Kidney (tissue), 14 donors: ENCODE data around the gene AK5. TPM values are rescaled to one million over a fixed set of nuclear protein-coding genes. Genes with fewer than 3 reads are reported as not detected.

Source experiments
- DNase-seq, 5 donors: peaks; one replicate each; pipeline ENCODE4 v3.0.0-alpha.2; 2013 to 2020
- FAIRE-seq: peaks from 2 replicates; lab custom pipeline; 2012; peaks lifted over from hg19 to GRCh38; lab: Jason Lieb, UNC
- H3K27ac ChIP-seq, 2 donors: one replicate each; pipeline ENCODE4 v1.7.0; 2013; ENCODE audit warnings: low read depth in 2 of 2, low read length in 2 of 2, inconsistent platforms in 1 of 2
- H3K27me3 ChIP-seq: one replicate; pipeline ENCODE4 v1.7.1; 2013; ENCODE audit warnings: low read length, inconsistent platforms; ENCODE audit not compliant: control insufficient read depth, insufficient read depth
- H3K36me3 ChIP-seq, 3 donors: one replicate each; pipeline versions ENCODE4 v1.7.0 to v1.7.1; 2013; ENCODE audit warnings: low read length in 3 of 3, control low read depth in 1 of 3, inconsistent platforms in 1 of 3; ENCODE audit not compliant: insufficient read depth in 3 of 3, control insufficient read depth in 2 of 3
- H3K4me1 ChIP-seq, 3 donors: one replicate each; pipeline versions ENCODE4 v1.7.0 to v1.7.1; 2013; ENCODE audit warnings: low read length in 3 of 3, inconsistent platforms in 1 of 3, low read depth in 1 of 3; ENCODE audit not compliant: control insufficient read depth in 2 of 3, insufficient read depth in 2 of 3
- H3K4me3 ChIP-seq, 3 donors: one replicate each; pipeline versions ENCODE4 v1.7.0 to v1.8.1; 2013; ENCODE audit warnings: low read length in 3 of 3, control low read depth in 1 of 3, inconsistent platforms in 1 of 3
- H3K9ac ChIP-seq, 3 donors: one replicate each; pipeline versions ENCODE4 v1.7.0 to v1.7.1; 2013; ENCODE audit warnings: low read length in 3 of 3, control low read depth in 1 of 3, inconsistent platforms in 1 of 3
- H3K9me3 ChIP-seq, 3 donors: one replicate each; pipeline versions ENCODE4 v1.7.0 to v1.7.1; 2013; ENCODE audit warnings: low read length in 3 of 3, control low read depth in 1 of 3, inconsistent platforms in 1 of 3; ENCODE audit not compliant: control insufficient read depth in 2 of 3, insufficient read depth in 1 of 3
- CTCF ChIP-seq: IDR thresholded peaks from 3 replicates; pipeline ENCODE4 v1.5.1; 2012; ENCODE audit warnings: mild to moderate bottlenecking, moderate library complexity, borderline replicate concordance; ENCODE audit not compliant: insufficient read depth; ENCODE audit errors: extremely low read depth
- intact Hi-C: fragments of 100-400 bp; cut with DNase I; formaldehyde crosslinking; loops from one replicate; pipeline ENCODE4 v1.11.1; 2022
- polyA plus RNA-seq: library from polyadenylated mRNA; stranded (reverse); fragments of 350-450 nt; fragmentation: Illumina TruSeq; extraction: RNeasy Lipid Tissue Mini Kit (QIAGEN cat#74804); gene quantifications from one replicate; pipeline ENCODE4 v1.2.3, GENCODE V29; 2014; ENCODE audit warnings: low read depth, low replicate concordance; ENCODE audit not compliant: insufficient read depth
- total RNA-seq: library from RNA; stranded (reverse); fragmentation: NEBNext Ultra II Directional; extraction: Animal tissue kit (Norgen Biotek cat#: 25700); gene quantifications from one replicate; pipeline ENCODE4 v1.2.1, GENCODE V29; 2021
- donor health status: control.
- donor health status: control.
- donor health status: control.
- donor health status: control.
- donor health status: control.
- donor health status: DM: yes; HTN: yes; CAD: no.
- donor health status: Normal renal cell carcinoma (clear cell type).

The AK5 gene
- total and polyA plus RNA-seq, 2 donors from 2014 or later, result 1.7 to 2.5 TPM

- Histone ChIP-seq H3K36me3 (no peaks in the 10 kb centered on the region), H3K9ac (no peak overlapping the region), H3K4me3 (no peak overlapping the region), H3K4me1 (peaks cover 0 to 5% (median 0%) of the 10 kb centered on the region in 3 donors), H3K27me3 (no peaks in the 10 kb centered on the region), H3K9me3 (no peaks in the 10 kb centered on the region), H3K27ac (no peak overlapping the region)
- intact Hi-C loops, result no loop called here
- TF ChIP-seq CTCF, result no peak
- DNase-seq (peak in 2 of 5 donors; percentile 50 to 60), FAIRE-seq (no peak)
These were observed 257.2 kb downstream of the AK5 start for GRCh38 chr1:77538956-77539518.

GRCh38 chr1:77539519-77540142 is 257.8 kb downstream of the AK5 start:
- no peak overlapping the region for H3K9ac ChIP-seq
- no peak overlapping the region for H3K27ac ChIP-seq
- H3K4me3 ChIP-seq, result no peak overlapping the region
- H3K27me3 ChIP-seq, result no peaks in the 10 kb centered on the region
- no peak for DNase-seq
- intact Hi-C loops, result no loop called here
- TF ChIP-seq CTCF, result no peak
- H3K9me3 ChIP-seq, result no peaks in the 10 kb centered on the region
- peaks cover 0 to 5% (median 0%) of the 10 kb centered on the region in 3 donors for H3K4me1 ChIP-seq
- no peak for FAIRE-seq
- no peaks in the 10 kb centered on the region for H3K36me3 ChIP-seq

GRCh38 chr1:77540501-77541161 is 258.8 kb downstream of the AK5 start:
- intact Hi-C loops, result no loop called here
- no peak for TF ChIP-seq CTCF

More at GRCh38 chr1:77540501-77541161, 258.8 kb downstream of the AK5 start:
- Histone ChIP-seq H3K4me3 (no peak overlapping the region), H3K27me3 (no peaks in the 10 kb centered on the region), H3K27ac (no peak overlapping the region), H3K9ac (no peak overlapping the region), H3K9me3 (no peaks in the 10 kb centered on the region), H3K36me3 (no peaks in the 10 kb centered on the region), H3K4me1 (peaks cover 0 to 5% (median 0%) of the 10 kb centered on the region in 3 donors)
- no peak for FAIRE-seq
- no peak for DNase-seq
